Activated T-helper 1 cell treated with Interleukin-2 at 50 U/mL for 16 hours (primary cell): ENCODE data around the gene DUOX1.

Source experiments
- DNase-seq: peaks from one replicate; pipeline ENCODE4 v3.0.0-alpha.2; 2020; ENCODE audit warnings: low read depth

Gene DUOX1

DNA sequence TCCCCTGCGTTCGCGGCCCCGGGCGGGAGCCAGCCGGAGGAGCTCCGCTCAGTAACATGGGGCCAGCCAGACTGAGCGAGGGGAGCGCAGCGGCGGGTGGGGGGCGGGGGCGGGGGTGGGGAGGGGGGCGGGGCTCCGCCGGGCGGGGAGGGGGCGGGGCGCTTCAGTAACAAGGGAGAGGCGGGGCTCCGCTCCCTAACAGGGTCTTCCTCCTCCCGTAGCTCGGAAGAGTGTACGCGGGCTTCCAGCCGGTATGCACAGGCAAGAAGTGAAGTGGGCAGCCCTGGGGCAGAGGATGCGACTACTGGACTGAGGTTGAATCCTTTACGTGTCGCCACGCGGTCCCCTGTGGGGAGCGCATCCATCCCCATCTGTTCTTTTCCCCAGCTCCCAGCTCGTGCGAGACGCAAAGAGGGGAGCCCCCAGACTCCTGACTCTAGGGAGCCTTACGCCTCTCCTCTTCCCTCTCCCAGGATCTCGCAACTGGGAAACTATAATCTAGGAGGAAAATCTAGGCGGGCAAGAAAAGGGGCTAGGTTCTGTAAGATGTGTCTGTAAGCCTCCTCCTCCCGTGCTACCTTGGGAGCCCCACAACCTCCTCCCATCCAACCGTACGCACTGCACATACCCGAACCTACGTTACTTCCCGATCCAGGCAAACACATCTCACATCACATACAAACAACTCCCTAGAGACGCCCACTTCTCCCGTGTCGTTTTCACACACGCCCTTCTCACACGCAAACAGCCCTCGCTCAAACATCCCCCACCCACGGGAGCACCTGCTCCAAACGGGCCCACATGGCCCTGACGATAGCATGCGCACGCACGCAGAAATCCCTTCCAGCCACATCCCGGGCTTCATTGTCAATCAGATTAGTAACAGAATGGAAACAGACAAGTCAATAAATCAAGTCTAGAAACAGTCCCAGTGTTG, 58.4 kb downstream of the DUOX1 start, which contains the start of gene SHF:
Gene SHF, minus strand, starts transcription at position 73 of the 937 bp plus-strand sequence. Its CDS starts 15 bp downstream, at position 58.
- DNase-seq: peak; percentile 32

DNA sequence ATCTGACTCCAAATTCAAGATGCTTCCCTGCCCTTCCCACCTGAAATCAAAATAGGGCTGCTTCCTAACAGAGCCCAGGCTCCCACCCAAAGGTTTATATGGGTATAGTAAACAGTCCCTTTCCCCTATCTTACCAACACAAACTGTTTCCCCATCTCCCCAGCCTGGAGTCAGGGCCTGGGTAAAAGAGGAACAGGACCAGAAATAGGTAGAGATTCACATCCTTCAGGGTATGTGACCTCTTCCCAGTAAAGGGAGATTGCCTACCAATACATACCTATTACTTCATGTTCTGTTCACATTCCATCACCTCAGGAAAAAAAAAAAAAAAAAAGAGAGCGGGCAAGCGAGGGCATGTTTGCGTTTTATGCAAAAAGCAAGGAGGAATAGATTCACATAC, 67.7 kb downstream of the DUOX1 start:
- DNase-seq: no peak

DNA sequence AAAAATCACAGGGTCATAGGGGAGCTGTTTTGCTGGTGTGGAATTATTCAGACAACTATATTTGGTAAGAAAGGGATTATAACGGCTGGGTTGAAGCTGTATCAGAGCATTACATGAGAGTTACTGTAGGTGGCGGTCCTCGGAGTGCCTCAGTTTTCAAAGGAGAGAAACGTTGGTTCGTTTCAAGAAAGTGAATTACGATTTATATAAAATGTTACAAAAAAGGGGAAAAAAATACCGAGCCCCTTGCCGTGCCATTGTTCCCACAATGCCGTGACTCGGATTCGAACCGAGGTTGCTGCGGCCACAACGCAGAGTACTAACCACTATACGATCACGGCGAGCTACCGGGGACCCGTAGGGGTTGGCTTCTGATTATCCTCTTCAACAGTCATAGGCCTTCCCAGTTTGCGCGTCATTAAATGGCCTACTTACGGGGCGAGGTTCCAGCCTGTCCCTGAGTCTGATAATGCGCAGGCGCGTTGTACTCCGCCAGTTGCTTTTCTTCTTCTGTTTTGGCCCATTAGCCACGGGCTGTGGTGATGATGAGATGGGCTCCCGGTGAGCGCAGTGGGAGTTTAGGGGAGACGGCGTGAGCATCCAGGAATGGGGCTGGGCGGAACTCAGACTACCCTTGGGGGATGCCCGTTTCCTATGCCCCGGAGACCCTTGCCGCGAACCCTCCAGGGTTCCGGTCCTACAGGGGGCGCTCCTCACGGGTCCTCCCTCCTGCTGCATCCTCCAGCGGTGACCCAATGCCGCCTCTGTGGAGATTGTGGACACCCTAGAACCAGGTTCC, 68.7 kb downstream of the DUOX1 start:
- peak; percentile 87 for DNase-seq

DNA sequence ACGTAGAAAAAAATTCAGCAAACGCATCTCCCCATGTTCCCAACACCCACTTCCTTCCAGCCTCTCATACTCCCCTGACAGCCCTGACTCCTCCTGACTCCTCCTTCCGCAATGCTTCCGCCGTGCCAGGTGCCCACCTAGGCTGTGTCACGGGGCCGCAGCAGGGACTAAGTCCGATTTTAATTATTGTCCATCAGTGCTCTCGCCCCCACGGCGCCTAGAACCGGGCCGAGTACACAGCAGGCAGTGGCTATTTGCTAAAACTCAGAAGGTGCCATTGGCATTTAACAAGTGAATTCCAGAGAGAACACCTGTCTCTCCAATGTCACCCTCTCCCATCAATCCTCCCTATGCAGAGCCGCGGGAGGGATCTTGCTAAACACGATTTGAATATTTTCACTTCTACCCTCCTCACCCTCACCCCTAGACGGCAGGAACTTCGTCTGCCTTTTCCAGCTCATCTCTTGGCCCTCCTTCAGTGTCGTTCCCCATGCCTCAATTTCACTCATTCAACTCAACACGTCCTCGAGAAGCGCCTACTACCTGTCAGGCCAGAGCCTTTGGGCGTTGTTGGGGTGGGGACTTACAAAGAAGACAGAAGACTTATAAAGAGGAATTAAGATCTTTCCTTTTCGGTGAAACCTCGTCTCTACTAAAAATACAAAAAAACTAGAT, 69.5 kb downstream of the DUOX1 start:
- no peak for DNase-seq

DNA sequence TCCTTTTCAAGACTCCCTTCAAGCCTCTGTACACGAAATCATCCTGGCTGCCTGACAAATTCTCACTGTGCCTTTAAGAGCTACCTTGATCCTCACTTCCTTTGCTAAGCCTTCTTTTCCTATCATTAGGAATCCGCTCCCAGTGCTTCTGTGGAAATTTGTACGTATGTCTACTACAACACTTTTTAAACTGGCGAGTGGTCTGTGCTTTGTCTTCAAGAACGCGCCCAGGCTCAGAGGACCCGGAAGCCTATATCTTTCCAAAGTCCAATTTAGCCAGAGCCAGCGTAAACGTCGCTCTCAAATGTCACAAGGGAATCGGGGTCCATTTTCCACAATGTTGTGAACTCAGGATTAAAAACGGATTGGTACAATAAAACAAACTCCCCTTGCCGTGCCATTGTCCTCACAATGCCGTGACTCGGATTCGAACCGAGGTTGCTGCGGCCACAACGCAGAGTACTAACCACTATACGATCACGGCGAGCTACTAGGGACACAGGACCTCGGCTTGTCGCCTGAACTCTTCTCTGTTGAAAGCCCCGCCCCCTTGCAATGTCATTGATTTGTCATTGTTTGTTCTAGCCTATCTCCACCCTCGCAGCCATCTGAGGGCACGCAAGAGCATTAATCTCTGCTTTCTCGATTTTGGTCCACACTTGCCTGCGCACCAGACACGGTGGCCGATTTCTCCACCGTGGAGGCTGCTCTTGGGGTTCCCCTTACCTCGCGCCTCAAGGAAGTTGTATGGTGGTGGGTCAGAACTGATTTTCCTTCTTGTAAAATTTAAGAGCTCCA, 70.4 kb downstream of the DUOX1 start:
- peak; percentile 91 for DNase-seq

DNA sequence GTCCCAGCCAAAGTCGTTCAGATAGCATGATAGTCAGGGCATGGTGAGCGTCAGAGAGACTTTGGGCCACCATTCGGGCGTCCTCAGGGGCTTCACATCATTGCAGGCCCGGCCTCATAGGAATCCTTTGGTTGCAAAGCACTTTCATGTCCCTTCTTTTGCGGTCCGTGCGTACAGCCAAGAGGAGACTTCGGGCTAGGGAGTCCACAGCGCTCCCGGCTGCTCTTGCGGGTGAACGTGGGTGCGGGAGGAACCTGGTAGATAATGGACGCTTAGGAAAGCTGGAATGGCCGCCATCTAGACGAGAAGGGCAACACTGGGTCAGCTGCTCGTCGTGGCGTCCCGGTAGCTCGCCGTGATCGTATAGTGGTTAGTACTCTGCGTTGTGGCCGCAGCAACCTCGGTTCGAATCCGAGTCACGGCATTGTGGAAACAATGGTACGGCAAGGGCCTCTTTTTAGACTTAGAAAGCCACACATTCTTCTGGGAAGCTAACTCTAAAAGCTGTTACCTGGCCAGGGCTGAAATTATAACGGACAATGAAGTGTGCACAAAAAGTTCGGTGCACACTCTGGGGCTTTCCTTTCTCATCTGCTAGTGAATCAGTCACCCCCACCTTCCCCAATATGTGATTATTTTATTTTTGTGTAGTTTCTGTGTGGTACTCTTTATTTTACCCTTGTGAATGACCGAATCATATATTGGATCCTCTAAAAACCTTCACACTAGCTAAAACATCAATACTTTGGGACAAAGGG, 71.2 kb downstream of the DUOX1 start:
- DNase-seq: peak; percentile 40

DNA sequence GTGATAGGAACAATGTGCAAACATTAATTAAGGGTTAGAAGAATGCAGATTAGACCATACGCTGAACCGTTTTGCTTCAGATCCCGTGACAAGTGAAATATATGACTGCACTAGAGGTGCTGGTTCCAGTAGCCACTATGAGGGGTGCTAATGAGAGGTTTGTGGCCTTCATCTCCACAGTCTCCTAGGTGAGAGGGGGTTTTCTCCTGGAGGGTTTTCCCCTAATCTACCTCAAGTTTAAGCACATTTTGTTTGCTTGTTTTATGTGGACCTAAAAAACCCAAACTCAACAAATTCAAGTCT, 71.7 kb downstream of the DUOX1 start:
- no peak for DNase-seq

DNA sequence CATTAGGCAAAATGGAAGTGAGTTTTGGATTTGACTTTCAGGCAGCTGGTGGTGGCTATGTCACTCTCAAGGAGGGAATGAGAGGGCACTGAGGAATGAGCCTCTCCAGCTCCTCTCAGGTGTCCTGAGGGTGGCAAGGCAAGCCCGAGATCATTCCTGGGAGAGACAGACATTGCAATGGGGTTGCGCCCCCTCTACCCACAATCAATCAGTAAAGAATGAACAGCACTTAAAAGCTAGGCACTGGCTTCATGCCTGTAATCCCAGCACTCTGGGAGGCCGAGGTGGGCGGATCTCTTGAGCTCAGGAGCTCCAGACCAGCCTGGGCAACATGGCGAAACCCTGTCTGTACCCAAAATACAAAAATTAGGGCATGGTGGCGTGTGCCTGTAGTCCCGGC, 72.1 kb downstream of the DUOX1 start:
- DNase-seq: no peak

DNA sequence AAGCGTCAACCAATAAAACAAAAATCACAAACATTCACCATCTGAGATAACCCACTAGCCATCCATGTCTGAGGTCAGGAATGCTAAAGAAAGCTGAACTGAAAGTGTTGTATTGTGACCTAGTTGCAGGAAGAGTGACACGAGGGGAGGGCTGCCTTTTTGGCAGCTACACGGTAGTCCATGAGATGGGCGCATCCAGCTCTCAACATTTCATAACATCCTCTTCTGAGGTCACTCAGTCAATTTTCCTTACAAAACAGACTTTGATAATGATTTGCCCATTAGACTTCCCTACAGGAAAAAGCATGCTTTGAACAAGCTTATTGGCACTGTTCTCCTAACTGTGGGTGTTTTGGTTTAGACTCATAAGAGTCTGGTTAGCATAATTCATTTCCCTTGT, 73.4 kb downstream of the DUOX1 start:
- DNase-seq: no peak

DNA sequence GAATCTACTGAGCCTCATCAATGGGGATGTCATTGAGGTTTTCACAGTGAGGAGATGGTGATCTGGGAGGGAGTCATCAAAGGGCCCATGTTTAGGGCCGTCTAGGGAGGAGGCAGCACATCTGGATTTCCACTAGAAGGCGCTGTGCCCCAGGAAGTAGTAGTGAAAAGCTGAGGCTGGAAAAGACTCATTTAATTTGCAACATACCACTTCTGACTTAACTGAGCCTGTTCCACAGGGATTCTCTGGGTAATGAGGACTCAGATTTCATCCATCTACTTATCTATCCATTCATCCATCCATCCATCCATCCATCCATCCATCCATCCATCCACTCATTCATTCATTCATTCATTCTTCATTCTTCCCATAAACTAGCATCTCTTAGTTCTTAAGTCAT, 75.4 kb downstream of the DUOX1 start:
- no peak for DNase-seq

DNA sequence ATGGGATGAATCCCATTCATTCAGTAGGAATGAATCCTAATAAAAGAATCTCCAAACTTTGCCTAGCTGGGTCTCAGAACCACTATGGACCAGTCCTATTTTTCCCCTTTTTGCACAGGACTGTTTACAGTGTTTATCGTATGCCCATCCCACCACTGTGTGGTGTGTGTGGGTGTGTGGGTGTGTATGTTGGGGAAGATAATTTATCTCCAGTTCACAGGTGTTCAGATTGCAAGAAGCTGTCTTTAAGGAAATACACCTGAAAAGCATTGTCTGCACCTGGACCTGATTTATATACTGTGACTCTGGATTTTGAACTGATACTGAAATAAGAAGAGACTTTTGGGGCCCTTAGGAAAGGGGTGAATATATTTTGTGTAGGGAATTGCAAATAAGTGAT, 82.7 kb downstream of the DUOX1 start:
- DNase-seq: no peak
